Breast epithelium (tissue), 4 donors: ENCODE results near the gene EOLA1. TPM values are rescaled to one million over a fixed set of nuclear protein-coding genes. Genes with fewer than 3 reads are reported as not detected.

Source experiments
- DNase-seq, 2 donors: peaks; one replicate each; pipeline ENCODE4 v3.0.0-alpha.2; 2019; ENCODE audit warnings: low spot score in 2 of 2
- H3K27ac ChIP-seq, 2 donors: fragments of 200-600 bp; sonication (generic) in 1 of 2; one replicate each; pipeline ENCODE4 v1.5.1; 2016 to 2019; ENCODE audit warnings: mild to moderate bottlenecking in 1 of 2
- H3K27me3 ChIP-seq, 2 donors: fragments of 200-600 bp; sonication (generic) in 1 of 2; one replicate each; pipeline versions ENCODE4 v1.5.1 to v1.6.0; 2017 to 2019; ENCODE audit warnings: control low read depth in 1 of 2, mild to moderate bottlenecking in 1 of 2
- H3K36me3 ChIP-seq: fragments of 200-600 bp; one replicate; pipeline ENCODE4 v1.5.1; 2019
- H3K4me1 ChIP-seq, 2 donors: fragments of 200-600 bp; sonication (generic); one replicate each; pipeline ENCODE4 v1.5.1; 2016 to 2019; ENCODE audit warnings: control low read depth in 1 of 2
- H3K4me3 ChIP-seq, 3 donors: fragments of 200-600 bp; sonication (generic); 1 replicate in 2 of 3; 2 replicates in 1 of 3; pipeline ENCODE4 v1.5.1; 2016 to 2019; ENCODE audit warnings: mild to moderate bottlenecking in 3 of 3, moderate library complexity in 2 of 3
- H3K9me3 ChIP-seq, 2 donors: fragments of 200-600 bp; sonication (generic) in 1 of 2; one replicate each; pipeline ENCODE4 v1.5.1; 2016 to 2019; ENCODE audit warnings: control low read depth in 1 of 2
- POLR2A ChIP-seq: fragments of 450-650 bp; IDR thresholded peaks from one replicate; pipeline ENCODE4 v1.6.1; 2016; ENCODE audit warnings: antibody characterized with exemption, mild to moderate bottlenecking, moderate library complexity
- POLR2AphosphoS5 ChIP-seq, 3 donors: sonication (generic); formaldehyde crosslinking; IDR thresholded peaks; one replicate each; pipeline ENCODE4 v1.6.1; 2017; ENCODE audit warnings: antibody characterized with exemption in 3 of 3
- intact Hi-C: fragments of 100-400 bp; cut with DNase I; formaldehyde crosslinking; loops from one replicate; pipeline ENCODE4 v1.15.1; 2023; ENCODE audit warnings: low total_unique reads
- total RNA-seq, 3 donors: library from RNA; depleted of rRNA; stranded (reverse); fragments of >200 nt; gene quantifications; one replicate each; pipeline ENCODE4 v1.1.0, GENCODE V29; 2016
- TF ChIP-seq, protein P1 (sequence below), 3 donors: fragments of 450-650 bp; IDR thresholded peaks; one replicate each; pipeline ENCODE4 v1.5.1; 2016 to 2017; ENCODE audit warnings: antibody characterized with exemption in 3 of 3, mild to moderate bottlenecking in 3 of 3, moderate library complexity in 3 of 3

The EOLA1 gene
- total RNA-seq = 10 to 100 TPM; 12.3 to 20.1 (median 17.7) TPM

DNA sequence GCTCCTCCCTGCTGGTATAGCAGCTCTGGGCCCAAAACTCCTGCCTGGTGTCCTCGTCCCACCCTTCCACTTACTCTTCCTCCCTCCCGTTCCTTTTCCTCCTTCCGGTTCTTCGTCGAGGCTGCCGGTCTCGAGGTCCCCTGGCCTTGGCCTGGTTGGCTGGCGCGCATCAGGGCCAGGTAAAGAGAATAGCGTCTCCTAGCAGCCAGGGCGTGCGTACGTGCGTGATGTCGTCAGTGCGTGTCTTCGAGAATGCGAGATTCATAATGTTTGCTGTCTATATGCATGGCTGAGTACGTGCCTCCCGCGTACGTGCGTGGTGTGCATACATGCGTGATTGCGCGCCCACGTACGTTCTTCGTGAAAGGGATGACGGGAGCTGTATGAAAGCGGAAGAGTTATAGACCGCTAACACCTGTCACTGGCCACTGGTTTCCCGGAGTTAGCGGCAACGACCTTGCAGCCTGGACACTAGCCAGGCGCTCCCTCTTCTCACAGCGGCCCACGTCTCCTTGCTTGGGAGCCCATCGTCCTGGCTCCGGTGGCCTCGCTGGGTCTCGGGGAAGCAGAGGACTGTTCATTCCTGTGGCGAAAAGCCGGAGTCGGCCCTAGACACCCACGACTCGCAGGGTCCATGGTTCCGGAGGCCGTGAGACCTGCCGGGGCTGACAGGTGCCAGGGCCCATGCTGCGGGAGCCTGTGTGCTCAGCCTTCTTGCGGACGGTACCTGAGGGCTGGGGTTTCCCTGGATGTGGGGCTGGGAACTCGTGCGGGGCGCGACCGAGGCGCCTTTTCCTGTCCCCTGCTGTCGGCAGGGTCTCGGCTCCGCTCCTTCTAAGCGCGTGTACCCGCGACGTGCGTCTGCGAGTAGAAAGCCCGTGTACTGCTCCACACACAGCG lies at the start of gene EOLA1:
Gene EOLA1, plus strand, starts transcription at position 392 of the 900 bp plus-strand sequence. CDS start 4,619 bp downstream, outside the sequence.
- Histone ChIP-seq H3K27ac (peak within 1 kb of the TSS; percentile 89 to 96), H3K4me3 (peak within 1 kb of the TSS; percentile 56 to 74 (median 61)), H3K36me3 (no peaks in the 10 kb centered on the region), H3K27me3 (no peaks in the 10 kb centered on the region), H3K4me1 (peaks cover 0 to 4% of the 10 kb centered on the region in 2 donors), H3K9me3 (no peaks in the 10 kb centered on the region)
- no peak for TF ChIP-seq POLR2A
- TF ChIP-seq POLR2AphosphoS5 (IDR thresholded peaks at IDR 0.05) = peak in 2 of 3 donors; percentile 62 to 78
- peak; percentile 76 to 86 for DNase-seq
- intact Hi-C loops = no loop called here

DNA sequence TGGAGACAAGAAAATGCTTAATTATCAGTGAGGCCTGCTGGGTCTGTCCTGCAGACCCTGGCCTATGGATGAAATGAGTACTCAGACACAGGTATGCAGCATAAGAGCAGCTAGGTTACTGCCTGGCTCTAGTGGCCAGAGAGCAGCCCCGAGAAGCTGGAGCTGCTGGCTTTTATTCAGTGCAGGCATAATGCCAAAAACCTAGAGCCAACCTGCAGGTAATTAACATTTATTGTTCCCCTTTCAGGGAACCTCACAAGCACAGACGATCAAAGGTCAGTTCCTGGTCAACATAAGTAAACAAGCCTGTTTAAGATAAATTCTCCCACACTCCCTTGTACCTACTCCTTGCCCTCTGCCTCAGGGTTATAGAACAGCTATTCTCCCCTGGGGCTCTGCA lies 49.0 kb upstream of the EOLA1 start:
- intact Hi-C loops = no loop called here
- Histone ChIP-seq H3K27me3 (no peaks in the 10 kb centered on the region), H3K4me3 (no peak overlapping the region), H3K9me3 (no peaks in the 10 kb centered on the region), H3K36me3 (no peaks in the 10 kb centered on the region), H3K4me1 (no peaks in the 10 kb centered on the region), H3K27ac (no peak overlapping the region)
- TF ChIP-seq, protein P1, sequence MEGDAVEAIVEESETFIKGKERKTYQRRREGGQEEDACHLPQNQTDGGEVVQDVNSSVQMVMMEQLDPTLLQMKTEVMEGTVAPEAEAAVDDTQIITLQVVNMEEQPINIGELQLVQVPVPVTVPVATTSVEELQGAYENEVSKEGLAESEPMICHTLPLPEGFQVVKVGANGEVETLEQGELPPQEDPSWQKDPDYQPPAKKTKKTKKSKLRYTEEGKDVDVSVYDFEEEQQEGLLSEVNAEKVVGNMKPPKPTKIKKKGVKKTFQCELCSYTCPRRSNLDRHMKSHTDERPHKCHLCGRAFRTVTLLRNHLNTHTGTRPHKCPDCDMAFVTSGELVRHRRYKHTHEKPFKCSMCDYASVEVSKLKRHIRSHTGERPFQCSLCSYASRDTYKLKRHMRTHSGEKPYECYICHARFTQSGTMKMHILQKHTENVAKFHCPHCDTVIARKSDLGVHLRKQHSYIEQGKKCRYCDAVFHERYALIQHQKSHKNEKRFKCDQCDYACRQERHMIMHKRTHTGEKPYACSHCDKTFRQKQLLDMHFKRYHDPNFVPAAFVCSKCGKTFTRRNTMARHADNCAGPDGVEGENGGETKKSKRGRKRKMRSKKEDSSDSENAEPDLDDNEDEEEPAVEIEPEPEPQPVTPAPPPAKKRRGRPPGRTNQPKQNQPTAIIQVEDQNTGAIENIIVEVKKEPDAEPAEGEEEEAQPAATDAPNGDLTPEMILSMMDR (IDR thresholded peaks at IDR 0.05) = no peak
- no peak for TF ChIP-seq POLR2A
- no peak for TF ChIP-seq POLR2AphosphoS5 (IDR thresholded peaks at IDR 0.05)
- no peak for DNase-seq

DNA sequence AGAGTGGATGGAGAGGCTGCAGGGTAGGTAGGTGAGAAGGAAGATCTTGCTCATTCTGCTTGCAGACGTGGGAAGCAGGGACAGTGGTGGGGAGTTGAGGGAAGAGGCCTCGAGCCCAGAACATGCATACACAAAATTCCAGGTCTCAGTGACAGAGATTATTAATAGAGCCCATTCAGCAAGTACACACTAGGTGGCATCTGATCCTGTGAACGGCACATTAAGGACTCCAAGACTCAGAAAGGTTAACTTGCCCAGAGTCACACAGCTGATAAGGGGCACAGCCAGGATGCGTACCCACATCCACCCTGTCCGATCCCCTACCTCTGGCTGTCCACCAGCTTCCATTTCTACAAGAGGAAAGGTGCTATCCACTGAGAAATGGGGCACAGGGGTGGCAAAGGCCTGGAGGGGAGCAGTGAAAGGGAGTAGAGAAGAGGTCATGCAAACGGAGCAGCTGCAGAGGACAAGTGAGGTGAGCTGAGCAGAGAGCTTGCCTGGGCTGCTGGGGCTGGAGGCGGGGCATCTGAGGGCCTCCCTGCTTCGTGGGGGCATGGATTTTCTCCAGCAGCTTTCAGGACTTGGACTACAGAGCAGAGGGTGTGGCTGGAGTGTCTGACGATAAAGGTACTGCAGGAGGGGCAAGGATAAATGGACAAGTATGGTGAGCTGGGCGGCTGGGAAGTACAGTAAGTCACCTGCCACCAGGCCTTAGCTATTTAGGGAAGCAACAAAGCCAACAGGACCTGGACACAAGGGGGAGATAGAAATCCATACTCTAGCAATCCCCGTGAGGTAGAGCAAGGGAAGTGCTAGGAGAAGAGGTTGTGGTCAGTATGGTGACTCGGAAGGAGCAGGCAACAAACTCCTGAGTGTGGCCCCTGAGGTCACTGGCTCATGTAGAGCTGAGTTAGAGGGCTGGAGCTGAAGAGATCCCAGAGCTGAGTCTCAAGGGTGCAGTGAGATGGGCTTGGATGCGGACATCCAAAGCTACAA lies 46.9 kb upstream of the EOLA1 start:
- Histone ChIP-seq H3K36me3 (no peaks in the 10 kb centered on the region), H3K4me3 (no peak overlapping the region), H3K27ac (no peak overlapping the region), H3K27me3 (no peaks in the 10 kb centered on the region), H3K9me3 (no peaks in the 10 kb centered on the region), H3K4me1 (no peaks in the 10 kb centered on the region)
- TF ChIP-seq POLR2A (no peak), POLR2AphosphoS5 (IDR thresholded peaks at IDR 0.05) (no peak)
- TF ChIP-seq, protein P1 (IDR thresholded peaks at IDR 0.05) = no peak
- intact Hi-C loops = no loop called here
- DNase-seq = no peak

DNA sequence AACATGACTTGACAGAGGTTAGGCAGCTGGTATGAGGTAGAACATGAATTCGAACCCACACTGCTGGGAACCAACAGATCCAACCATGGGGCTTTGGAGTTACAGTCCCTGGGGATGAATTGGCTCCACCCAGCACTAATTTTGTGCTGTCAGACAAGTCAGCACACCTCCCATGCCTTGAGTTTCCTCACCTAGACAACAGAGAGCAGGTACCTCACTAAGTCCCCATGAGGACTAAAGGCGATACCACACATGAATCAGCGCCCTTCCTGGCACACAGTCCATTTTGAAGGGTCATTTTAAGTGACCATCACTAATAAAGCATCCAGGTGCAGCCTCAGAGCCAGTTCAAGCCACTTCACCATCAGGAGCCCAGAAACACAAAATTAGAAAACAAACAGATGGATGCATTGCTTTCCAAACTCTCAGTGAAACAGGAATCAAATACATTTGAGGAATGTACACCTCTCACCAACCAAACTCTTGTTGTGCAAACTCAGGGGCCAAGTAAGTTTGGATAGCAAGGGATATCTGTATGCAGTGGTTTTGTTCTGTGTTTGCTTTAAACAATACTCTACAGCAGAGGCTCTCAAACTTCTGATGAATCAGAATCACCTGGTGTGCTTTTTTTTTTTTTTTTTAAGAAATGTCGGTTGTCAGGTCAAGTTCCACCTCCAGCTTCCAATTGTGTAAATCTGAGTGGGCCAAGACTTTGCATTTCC lies 45.8 kb upstream of the EOLA1 start:
- Histone ChIP-seq H3K4me3 (no peak overlapping the region), H3K9me3 (no peaks in the 10 kb centered on the region), H3K27me3 (no peaks in the 10 kb centered on the region), H3K4me1 (no peaks in the 10 kb centered on the region), H3K36me3 (no peaks in the 10 kb centered on the region), H3K27ac (no peak overlapping the region)
- intact Hi-C loops = no loop called here
- DNase-seq = no peak
- TF ChIP-seq POLR2A = no peak
- TF ChIP-seq POLR2AphosphoS5 (IDR thresholded peaks at IDR 0.05) = no peak
- TF ChIP-seq, protein P1 (IDR thresholded peaks at IDR 0.05) = no peak

DNA sequence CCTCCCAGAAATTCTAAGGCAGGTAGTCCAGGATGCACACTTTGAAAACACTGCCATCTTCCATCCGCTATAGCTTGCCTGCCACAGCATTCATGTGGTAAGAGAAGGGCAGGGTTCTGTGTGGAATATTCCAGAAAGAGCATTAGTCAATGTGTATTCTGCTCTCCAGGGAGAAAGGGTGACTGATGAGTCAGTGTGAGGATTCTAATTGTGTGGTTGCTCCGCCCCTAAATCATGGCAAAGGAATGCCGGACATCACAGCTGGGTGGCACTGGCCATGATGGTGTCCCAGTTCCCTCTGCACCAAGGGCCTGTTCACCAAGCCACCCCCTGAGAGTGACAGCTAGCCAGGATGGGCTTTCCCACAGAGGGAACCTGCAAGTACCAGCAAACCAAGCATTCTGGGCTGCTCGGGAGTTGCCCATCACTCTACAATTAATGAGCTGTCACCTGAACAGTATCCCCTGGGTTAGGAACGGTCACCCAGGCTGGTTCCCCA lies 45.2 kb upstream of the EOLA1 start:
- no peak for DNase-seq
- H3K27me3 ChIP-seq = no peaks in the 10 kb centered on the region
- TF ChIP-seq, protein P1 (IDR thresholded peaks at IDR 0.05) = no peak
- TF ChIP-seq POLR2AphosphoS5 (IDR thresholded peaks at IDR 0.05) (no peak), POLR2A (no peak)
- no peaks in the 10 kb centered on the region for H3K4me1 ChIP-seq
- H3K4me3 ChIP-seq = no peak overlapping the region
- H3K36me3 ChIP-seq = no peaks in the 10 kb centered on the region
- intact Hi-C loops = no loop called here
- no peaks in the 10 kb centered on the region for H3K9me3 ChIP-seq
- H3K27ac ChIP-seq = peak overlapping the region in 1 of 2 donors; percentile 25
